ENCODE results near the gene OSBPL8.

Gene OSBPL8

GRCh38 chr12:76559400-76560085 lies at the start of gene OSBPL8:
Gene OSBPL8 (minus strand): TSS chr12:76559771. CDS start chr12:76487551, 72,220 bp downstream.
- peak; percentile 85 for DNase-seq (ENCODE audit: low read depth)

- no peak for DNase-seq (ENCODE audit: low read depth)
Observed at GRCh38 chr12:76608070-76608469, 48.5 kb upstream of the OSBPL8 start.

GRCh38 chr12:76595056-76595455 lies 35.5 kb upstream of the OSBPL8 start:
- DNase-seq (ENCODE audit: low read depth): no peak

GRCh38 chr12:76591476-76591875 lies 31.9 kb upstream of the OSBPL8 start:
- DNase-seq (ENCODE audit: low read depth): no peak

GRCh38 chr12:76590131-76590530 lies 30.6 kb upstream of the OSBPL8 start:
- DNase-seq (ENCODE audit: low read depth): no peak

GRCh38 chr12:76588881-76589565 lies 29.5 kb upstream of the OSBPL8 start:
- no peak for DNase-seq (ENCODE audit: low read depth)

GRCh38 chr12:76587428-76588178 lies 28.0 kb upstream of the OSBPL8 start:
- no peak for DNase-seq (ENCODE audit: low read depth)

- DNase-seq (ENCODE audit: low read depth): peak; percentile 8
Observed at GRCh38 chr12:76586764-76587395, 27.3 kb upstream of the OSBPL8 start.

- DNase-seq (ENCODE audit: low read depth): no peak
Observed at GRCh38 chr12:76583301-76583700, 23.7 kb upstream of the OSBPL8 start.

- DNase-seq (ENCODE audit: low read depth): no peak
Observed at GRCh38 chr12:76573840-76574373, 14.3 kb upstream of the OSBPL8 start.

GRCh38 chr12:76571256-76571655 lies 11.7 kb upstream of the OSBPL8 start:
- DNase-seq (ENCODE audit: low read depth): no peak

- DNase-seq (ENCODE audit: low read depth): no peak
Observed at GRCh38 chr12:76569685-76570604, 10.4 kb upstream of the OSBPL8 start.

- DNase-seq (ENCODE audit: low read depth): no peak
Observed at GRCh38 chr12:76568888-76569551, 9.4 kb upstream of the OSBPL8 start.

GRCh38 chr12:76568130-76568529 lies 8.6 kb upstream of the OSBPL8 start:
- no peak for DNase-seq (ENCODE audit: low read depth)

GRCh38 chr12:76563061-76563460 lies 3.5 kb upstream of the OSBPL8 start:
- DNase-seq (ENCODE audit: low read depth): no peak

GRCh38 chr12:76562130-76562529 lies 2.6 kb upstream of the OSBPL8 start:
- no peak for DNase-seq (ENCODE audit: low read depth)

GRCh38 chr12:76560086-76560491 lies 518 bp upstream of the OSBPL8 start:
- DNase-seq (ENCODE audit: low read depth): no peak

- DNase-seq (ENCODE audit: low read depth): no peak
Observed at GRCh38 chr12:76558684-76559399, 729 bp downstream of the OSBPL8 start.

- no peak for DNase-seq (ENCODE audit: low read depth)
Observed at GRCh38 chr12:76556368-76556767, 3.2 kb downstream of the OSBPL8 start.

- no peak for DNase-seq (ENCODE audit: low read depth)
Observed at GRCh38 chr12:76555797-76556196, 3.8 kb downstream of the OSBPL8 start.
